Activated T-helper 1 cell treated with Interleukin-2 at 50 U/mL for 16 hours (primary cell): Measurements from ENCODE around the gene RNF125.
A peak's percentile ranks its signal among the peaks of the same experiment; 100 is the strongest.
"Not testable (repeated sequence)": the region's sequence is repeated elsewhere in the genome, so short reads cannot be mapped to it uniquely, and the experiment has no call there.

Source experiments
- DNase-seq: peaks from one replicate; pipeline ENCODE4 v3.0.0-alpha.2; 2020; ENCODE audit warnings: low read depth

RNF125 gene

DNA sequence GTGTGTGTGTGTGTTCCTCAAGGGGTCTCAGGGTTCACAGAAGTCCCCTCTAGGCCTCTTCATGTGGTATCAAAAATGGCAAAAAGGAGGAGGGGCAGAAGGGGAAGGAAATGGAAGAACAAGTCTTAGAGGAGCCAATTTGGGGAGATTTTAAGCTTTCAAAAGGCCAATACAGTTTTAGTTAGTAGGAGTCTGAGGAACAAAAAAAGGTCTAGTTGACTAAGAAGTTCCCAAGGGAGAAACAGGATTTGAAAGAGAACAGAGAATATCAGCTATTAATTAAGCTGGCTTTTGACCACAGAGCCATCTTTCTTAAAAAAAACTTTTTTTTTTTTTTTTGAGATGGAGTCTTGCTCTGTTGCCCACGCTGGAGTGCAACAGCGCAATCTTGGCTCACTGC lies 7.1 kb downstream of the RNF125 start:
- DNase-seq: no peak

- no peak for DNase-seq
These were observed 8.0 kb downstream of the RNF125 start for GRCh38 chr18:32026491-32027086.

DNA sequence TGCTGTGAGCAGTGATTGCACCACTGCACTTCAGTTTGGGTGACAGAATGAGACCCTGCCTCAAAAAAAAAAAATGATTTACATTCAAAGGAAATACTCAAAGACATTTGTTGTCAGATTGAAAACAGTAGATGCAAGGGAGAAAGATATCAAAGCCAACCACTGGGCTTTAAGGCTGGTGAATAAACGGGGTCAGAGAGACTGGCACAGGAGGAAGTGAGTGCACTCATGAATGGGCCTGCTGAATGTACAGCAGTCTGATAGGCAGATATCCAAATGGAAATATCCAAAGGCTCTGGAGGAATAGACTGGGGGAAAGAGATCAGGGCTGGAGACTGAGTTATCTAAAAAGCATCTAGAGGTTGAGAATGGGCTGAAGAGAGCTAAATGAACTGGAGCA lies 10.9 kb downstream of the RNF125 start:
- no peak for DNase-seq

GRCh38 chr18:32032609-32033008 lies 14.0 kb downstream of the RNF125 start:
- no peak for DNase-seq

- no peak for DNase-seq
These were observed 18.0 kb downstream of the RNF125 start for GRCh38 chr18:32036506-32037180.

DNA sequence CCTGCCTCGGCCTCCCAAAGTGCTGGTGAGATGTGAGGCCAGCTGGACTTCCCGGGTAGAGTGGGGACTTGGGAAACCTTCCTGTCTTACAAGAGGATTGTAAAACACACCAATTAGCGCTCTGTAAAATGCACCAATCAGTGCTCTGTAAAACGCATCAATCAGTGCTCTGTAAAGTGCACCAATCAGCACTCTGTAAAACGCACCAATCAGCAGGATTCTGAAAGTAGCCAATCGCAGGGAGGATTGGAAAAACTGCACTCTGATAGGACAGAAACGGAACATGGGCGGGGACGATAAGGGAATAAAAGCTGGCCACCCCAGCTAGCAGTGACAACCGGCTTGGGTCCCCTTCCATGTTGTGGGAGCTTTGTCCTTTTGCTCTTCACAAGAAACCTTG lies 19.0 kb downstream of the RNF125 start:
- DNase-seq: no peak

DNA sequence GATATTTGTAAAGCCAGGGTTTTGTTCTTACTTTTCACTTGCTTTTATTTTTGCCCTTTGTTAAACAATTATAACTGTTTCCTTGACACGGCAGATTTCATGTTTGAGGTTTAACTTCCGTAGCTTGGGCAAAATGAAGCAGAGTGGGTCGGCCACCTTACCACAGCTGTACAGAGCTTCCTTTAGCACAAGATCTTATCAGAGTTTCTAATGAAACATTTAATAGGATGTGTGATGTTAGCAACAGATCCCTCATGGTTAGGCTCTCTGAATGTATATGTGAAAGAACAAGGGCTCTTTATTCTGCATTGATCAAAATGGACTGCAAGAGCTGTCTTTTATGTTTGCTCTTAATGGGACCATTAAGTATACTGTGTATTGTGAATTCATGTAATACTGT lies 22.3 kb downstream of the RNF125 start:
- DNase-seq: peak; percentile 22

DNA sequence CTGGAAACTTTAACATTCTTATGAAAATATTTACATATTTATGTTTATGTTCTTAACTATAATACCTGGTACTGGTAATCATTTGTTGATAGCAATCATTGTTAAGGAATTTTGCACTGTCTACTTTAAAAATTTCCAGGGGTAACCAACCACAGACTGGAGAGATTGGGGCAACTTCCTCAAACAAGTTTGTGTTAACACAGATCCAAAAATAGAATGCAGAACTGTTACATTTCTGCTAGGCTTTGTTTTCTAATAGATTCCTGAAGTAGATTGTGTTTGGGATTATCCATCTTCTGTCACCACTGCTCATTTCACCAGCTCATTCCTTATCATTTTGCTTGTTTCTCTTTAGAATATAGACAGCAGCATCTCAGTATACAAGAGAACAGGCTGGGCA lies 23.7 kb downstream of the RNF125 start:
- no peak for DNase-seq

DNA sequence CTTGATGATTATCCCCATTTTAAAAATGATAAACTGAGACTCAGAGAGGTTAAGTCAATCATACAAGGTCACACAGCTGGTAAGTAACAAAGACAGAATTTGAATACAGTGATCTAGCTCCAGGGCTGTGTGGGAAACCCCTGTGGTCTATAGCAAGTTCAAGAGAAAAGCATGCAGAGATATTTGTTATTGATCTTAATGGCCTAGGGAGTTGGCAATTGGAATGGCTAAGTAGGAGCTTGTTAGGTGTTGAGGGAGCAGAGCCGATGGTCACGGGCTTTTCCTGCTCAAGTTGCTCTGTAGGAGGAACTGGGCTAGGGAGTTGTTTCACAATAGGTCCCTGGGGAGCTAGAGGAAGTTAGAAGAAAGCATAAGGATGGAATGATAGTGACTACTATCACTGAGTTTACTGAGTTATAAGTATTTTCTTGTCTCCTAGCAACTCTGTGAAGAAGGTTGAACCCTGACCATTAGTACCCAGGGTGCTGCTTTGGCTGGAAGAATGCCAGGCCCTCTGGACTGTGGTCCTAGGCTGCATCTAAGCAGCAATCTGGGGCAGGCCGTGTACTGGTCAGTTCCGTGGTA lies 30.0 kb downstream of the RNF125 start:
- DNase-seq: no peak

DNA sequence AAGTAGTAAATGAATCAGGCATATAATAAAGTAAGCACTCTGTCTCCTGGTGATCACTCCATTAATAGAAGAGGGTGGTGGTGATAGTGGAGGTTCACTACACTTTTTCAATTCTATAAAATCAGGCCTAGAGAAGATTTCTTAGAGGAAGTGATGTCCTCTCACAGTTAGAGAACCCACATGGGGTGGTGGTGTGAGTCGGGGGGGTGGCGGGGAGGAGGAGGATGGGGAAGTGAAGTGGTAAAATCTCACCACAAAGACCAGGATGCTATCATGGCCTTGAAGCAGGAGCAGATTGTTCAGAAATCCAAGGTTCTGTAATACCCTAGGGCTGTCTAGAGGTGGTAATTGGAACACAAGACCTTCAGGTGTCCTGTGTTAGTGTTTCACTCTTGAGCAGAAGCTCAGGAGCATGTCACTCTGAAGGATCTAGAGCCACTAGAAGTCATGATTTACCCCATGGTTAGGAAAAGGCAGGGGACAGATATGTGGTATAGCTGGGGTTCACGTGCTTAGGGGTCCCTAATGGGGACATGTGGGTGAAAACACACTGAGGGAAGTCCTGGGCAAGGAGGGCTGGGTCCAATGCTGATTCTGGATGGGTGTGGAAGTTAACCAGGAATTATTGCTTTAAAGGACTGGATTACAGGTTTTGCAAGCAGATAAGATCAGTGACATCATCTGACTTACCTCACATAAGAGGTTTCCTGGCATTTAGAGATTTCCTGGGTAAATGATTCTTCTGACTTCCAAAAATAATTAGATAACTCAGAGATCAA lies 31.0 kb downstream of the RNF125 start:
- DNase-seq: peak; percentile 17

DNA sequence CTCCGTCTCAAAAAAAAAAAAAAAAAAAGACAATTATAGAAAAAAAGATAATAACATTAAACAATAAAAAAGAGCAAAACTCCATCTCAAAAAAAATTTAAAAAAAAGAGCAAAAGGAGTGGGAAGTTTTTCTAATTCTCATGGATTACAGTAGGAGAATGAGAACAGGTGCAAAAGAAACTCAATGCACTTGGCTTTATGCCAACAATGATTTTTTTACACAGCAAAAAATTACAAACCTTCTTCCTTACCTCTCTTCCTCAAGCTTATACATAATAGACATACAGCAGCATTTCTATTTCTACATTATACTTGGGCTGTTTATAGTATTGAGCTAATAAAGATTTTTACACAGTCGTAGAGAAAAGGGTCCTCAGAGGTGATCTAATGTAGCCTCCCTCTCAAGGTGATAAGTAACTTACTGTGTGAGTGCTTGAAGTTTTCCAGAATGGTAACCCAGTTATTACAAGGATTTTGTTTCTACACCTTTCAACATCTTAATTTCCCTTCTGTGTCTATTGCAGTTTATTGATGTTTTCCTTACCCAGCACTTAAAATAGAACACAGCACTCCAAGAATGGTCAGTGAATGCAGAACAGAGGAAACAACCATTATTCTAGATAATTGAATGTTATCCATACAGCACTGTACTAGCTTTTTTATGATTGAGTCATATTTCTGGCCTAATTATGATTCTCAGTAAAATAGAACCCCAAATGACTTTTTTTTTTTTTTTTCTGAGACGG lies 38.2 kb downstream of the RNF125 start:
- DNase-seq: no peak

- no peak for DNase-seq
These were observed 39.1 kb downstream of the RNF125 start for GRCh38 chr18:32057624-32058165.

- no peak for DNase-seq
These were observed 41.4 kb downstream of the RNF125 start for GRCh38 chr18:32060026-32060425.

GRCh38 chr18:32067375-32068167 lies 48.9 kb downstream of the RNF125 start:
- no peak for DNase-seq

GRCh38 chr18:32072321-32072720 lies 53.7 kb downstream of the RNF125 start:
- no peak for DNase-seq

- no peak for DNase-seq
These were observed 55.6 kb downstream of the RNF125 start for GRCh38 chr18:32074206-32074605.

- no peak for DNase-seq
These were observed 60.2 kb downstream of the RNF125 start for GRCh38 chr18:32078845-32079244.

GRCh38 chr18:32081881-32082280 lies 63.3 kb downstream of the RNF125 start:
- DNase-seq: no peak

DNA sequence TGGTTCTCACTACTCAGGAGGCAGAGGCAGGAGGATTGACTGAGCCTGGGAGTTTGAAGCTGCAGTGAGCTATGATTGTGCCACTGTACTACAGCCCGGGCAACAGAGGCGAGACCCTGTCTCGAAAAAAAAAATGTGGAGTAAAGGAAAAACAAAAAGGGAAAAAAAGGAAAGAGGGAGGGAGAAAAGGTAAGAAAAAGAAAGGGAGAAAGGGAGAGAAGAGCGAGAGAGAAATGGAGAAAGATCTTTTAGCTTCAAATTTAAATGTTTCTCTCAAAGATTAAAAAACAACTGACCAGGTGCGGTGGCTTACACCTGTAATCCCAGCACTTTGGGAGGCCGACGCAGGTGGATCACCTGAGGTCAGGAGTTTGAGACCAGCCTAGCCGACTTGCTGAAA lies 65.2 kb downstream of the RNF125 start:
- no peak for DNase-seq

GRCh38 chr18:32086881-32087280 lies 68.3 kb downstream of the RNF125 start:
- no peak for DNase-seq

DNA sequence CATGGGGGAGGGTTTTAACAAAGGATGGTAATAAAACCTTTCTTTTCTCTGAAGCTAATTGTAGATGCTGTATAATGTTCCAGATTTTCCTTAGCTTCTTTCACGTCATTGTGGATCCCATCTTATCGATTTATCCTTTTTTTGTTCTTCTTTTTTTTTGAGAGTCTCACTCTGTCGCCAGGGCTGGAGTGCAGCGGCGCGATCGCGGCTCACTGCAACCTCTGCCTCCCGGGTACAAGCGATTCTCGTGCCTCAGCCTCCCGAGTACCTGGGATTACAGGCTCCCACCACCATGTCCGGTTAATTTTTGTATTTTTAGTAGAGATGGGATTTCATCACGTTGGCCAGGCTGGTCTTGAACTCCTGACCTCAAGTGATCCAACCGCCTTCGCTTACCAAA lies 72.2 kb downstream of the RNF125 start:
- DNase-seq: not testable (repeated sequence)
